SK-N-SH (cell line): ENCODE measurements around the gene HAT1. TPM values are rescaled to one million over a fixed set of nuclear protein-coding genes. Genes with fewer than 3 reads are reported as not detected.

Source experiments
- CTCF ChIA-PET: fragments of 300-600, 350-600 bp; formaldehyde crosslinking; extraction: SDS; loops from one replicate; lab custom pipeline; 2021; lab: Yijun Ruan, JAX
- POLR2A ChIA-PET: fragments of 350-600 bp; sonication (Branson Sonifier 250); formaldehyde crosslinking; extraction: SDS; loops from one replicate; lab custom pipeline; 2020; ENCODE audit warnings: antibody characterized with exemption, inconsistent platforms; lab: Yijun Ruan, JAX
- DNase-seq: peaks from one replicate; pipeline ENCODE4 v3.0.0; 2012
- H2AFZ ChIP-seq: fragments of 200-600 bp; sonication (generic); 2 replicates; pipeline ENCODE4 v1.8.1; 2016; ENCODE audit warnings: antibody characterized with exemption, mild to moderate bottlenecking, low read depth
- H3F3A ChIP-seq: fragments of 200-600 bp; sonication (generic); replicated peaks from 2 replicates; pipeline ENCODE3; 2016; ENCODE audit warnings: antibody characterized with exemption, mild to moderate bottlenecking; ENCODE audit not compliant: insufficient read depth
- H3K27ac ChIP-seq, 2 experiments: fragments of 200-500 bp in 1 of 2; fragments of 200-600 bp in 1 of 2; sonication (Bioruptor generic) in 1 of 2; sonication (generic), shearing (Covaris generic) in 1 of 2; 2 replicates each; pipeline versions ENCODE4 v1.5.1 to v1.6.1; 2014 to 2016; ENCODE audit warnings: low read depth in 2 of 2, inconsistent platforms in 1 of 2, low read length in 1 of 2, mild to moderate bottlenecking in 1 of 2, mixed read lengths in 1 of 2
- H3K27me3 ChIP-seq: fragments of 200-600 bp; sonication (generic), shearing (Covaris generic); 2 replicates; pipeline ENCODE4 v1.6.1; 2016; ENCODE audit warnings: mixed run types; ENCODE audit not compliant: insufficient read depth
- H3K36me3 ChIP-seq, 2 experiments: fragments of 200-500 bp in 1 of 2; fragments of 200-600 bp in 1 of 2; sonication (Bioruptor generic) in 1 of 2; sonication (generic) in 1 of 2; replicated peaks in 1 of 2; 2 replicates each; pipeline versions ENCODE3 to v1.5.1; 2014 to 2016; ENCODE audit warnings: low read length in 1 of 2, mild to moderate bottlenecking in 1 of 2; ENCODE audit not compliant: insufficient read depth in 2 of 2, control insufficient read depth in 1 of 2
- H3K4me1 ChIP-seq, 2 experiments: fragments of 200-500 bp in 1 of 2; fragments of 200-600 bp in 1 of 2; sonication (Bioruptor generic) in 1 of 2; sonication (generic), shearing (Covaris generic) in 1 of 2; 2 replicates each; pipeline versions ENCODE4 v1.5.1 to v1.6.1; 2014 to 2016; ENCODE audit warnings: low read depth in 1 of 2, low read length in 1 of 2, mixed run types in 1 of 2; ENCODE audit not compliant: insufficient read depth in 2 of 2, control insufficient read depth in 1 of 2
- H3K4me2 ChIP-seq: fragments of 200-600 bp; sonication (generic), shearing (Covaris generic); 2 replicates; pipeline ENCODE4 v1.6.1; 2017; ENCODE audit warnings: mixed run types
- H3K4me3 ChIP-seq, 2 experiments: fragments of 200-500 bp in 1 of 2; fragments of 200-600 bp in 1 of 2; sonication (Bioruptor generic) in 1 of 2; sonication (generic), shearing (Covaris generic) in 1 of 2; 2 replicates each; pipeline versions ENCODE4 v1.5.1 to v1.8.1; 2014 to 2016; ENCODE audit warnings: low read depth in 2 of 2, inconsistent platforms in 1 of 2, low read length in 1 of 2, mild to moderate bottlenecking in 1 of 2, mixed read lengths in 1 of 2, moderate library complexity in 1 of 2
- H3K79me2 ChIP-seq: fragments of 200-600 bp; sonication (generic); 2 replicates; pipeline ENCODE4 v1.8.1; 2017; ENCODE audit warnings: mild to moderate bottlenecking; ENCODE audit not compliant: insufficient read depth
- H3K9ac ChIP-seq: fragments of 200-600 bp; sonication (generic); 2 replicates; pipeline ENCODE4 v1.6.1; 2017; ENCODE audit warnings: mixed run types
- H3K9me2 ChIP-seq: fragments of 200-600 bp; sonication (generic); 2 replicates; pipeline ENCODE4 v1.6.1; 2017; ENCODE audit warnings: mixed run types
- H3K9me3 ChIP-seq: fragments of 200-600 bp; sonication (generic); 2 replicates; pipeline ENCODE4 v1.6.1; 2017; ENCODE audit warnings: mixed run types, mild to moderate bottlenecking, moderate library complexity
- H4K20me1 ChIP-seq: fragments of 200-600 bp; sonication (generic); 2 replicates; pipeline ENCODE4 v1.6.1; 2017; ENCODE audit warnings: mild to moderate bottlenecking, mixed run types; ENCODE audit not compliant: insufficient read depth
- CHD2 ChIP-seq: fragments of 150-350 bp; IDR thresholded peaks from 2 replicates; pipeline ENCODE4 v1.6.1; 2018; ENCODE audit warnings: low read length; ENCODE audit not compliant: partially characterized antibody
- CTCF ChIP-seq: fragments of 200-600 bp; sonication (generic); IDR thresholded peaks from 2 replicates; pipeline ENCODE4 v1.6.1; 2017; ENCODE audit warnings: antibody characterized with exemption, mild to moderate bottlenecking, moderate library complexity
- EP300 ChIP-seq, 2 experiments: IDR thresholded peaks; 2 replicates each; pipeline versions ENCODE4 v1.4.0 to v1.6.1; 2012; ENCODE audit warnings: borderline replicate concordance in 1 of 2, low read depth in 1 of 2, low read length in 1 of 2
- FOXM1 ChIP-seq: IDR thresholded peaks from 2 replicates; pipeline ENCODE4 v1.4.0; 2012; ENCODE audit warnings: low read depth, mild to moderate bottlenecking
- GABPA ChIP-seq: IDR thresholded peaks from 2 replicates; pipeline ENCODE4 v1.4.0; 2012; ENCODE audit warnings: low read depth, mild to moderate bottlenecking
- MAX ChIP-seq: IDR thresholded peaks from 2 replicates; pipeline ENCODE4 v1.4.0; 2012; ENCODE audit warnings: low read depth
- NRF1 ChIP-seq: IDR thresholded peaks from 2 replicates; pipeline ENCODE4 v1.6.1; 2012; ENCODE audit warnings: low read depth, mild to moderate bottlenecking, low read length
- PBX3 ChIP-seq: IDR thresholded peaks from 2 replicates; pipeline ENCODE4; 2012
- POLR2AphosphoS5 ChIP-seq: IDR thresholded peaks from 2 replicates; pipeline ENCODE4 v1.6.1; 2012; ENCODE audit warnings: low read depth, low read length
- RAD21 ChIP-seq: IDR thresholded peaks from 2 replicates; pipeline ENCODE4 v1.6.1; 2012; ENCODE audit warnings: mild to moderate bottlenecking, low read length
- RCOR1 ChIP-seq: fragments of 150-350 bp; IDR thresholded peaks from 2 replicates; pipeline ENCODE4 v1.6.1; 2017; ENCODE audit warnings: antibody characterized with exemption, low read length
- SIN3A ChIP-seq: IDR thresholded peaks from 2 replicates; pipeline ENCODE4 v1.6.1; 2012; ENCODE audit warnings: low read depth, mild to moderate bottlenecking, low read length, moderate library complexity, borderline replicate concordance
- SMC3 ChIP-seq: IDR thresholded peaks from 2 replicates; pipeline ENCODE4 v1.6.1; 2012; ENCODE audit warnings: low read depth, low read length, improper control_type of control experiment
- TAF1 ChIP-seq: IDR thresholded peaks from 2 replicates; pipeline ENCODE4 v1.6.1; 2012; ENCODE audit warnings: low read depth, mild to moderate bottlenecking, low read length, moderate library complexity, borderline replicate concordance
- TCF12 ChIP-seq: IDR thresholded peaks from 2 replicates; pipeline ENCODE4 v1.4.0; 2012
- USF1 ChIP-seq: IDR thresholded peaks from 2 replicates; pipeline ENCODE4 v1.4.0; 2012; ENCODE audit warnings: low read depth, borderline replicate concordance
- USF2 ChIP-seq: fragments of 150-350 bp; IDR thresholded peaks from 2 replicates; pipeline ENCODE4 v1.6.1; 2017; ENCODE audit warnings: antibody characterized with exemption, low read length, low read depth, borderline replicate concordance
- YY1 ChIP-seq: IDR thresholded peaks from 2 replicates; pipeline ENCODE4 v1.4.0; 2012; ENCODE audit warnings: low read depth, mild to moderate bottlenecking
- WGBS: methylation state at CpG from one replicate; pipeline ENCODE4 v1.1.6; 2017; ENCODE audit warnings: low lambda C conversion rate; 5-methylcytosine and 5-hydroxymethylcytosine counted together
- polyA plus RNA-seq, 3 experiments: library from polyadenylated mRNA; depleted of rRNA; stranded (reverse); fragments of >200 nt; gene quantifications; 2 replicates each; pipeline ENCODE4 v1.2.3, GENCODE V29; 2012

The HAT1 gene
- polyA plus RNA-seq, 1 of the 3 experiments (the other 2 are of a cell fraction): 18.6 TPM

- WGBS: 72% methylated on average over 1 of the region's 1 CpG
Observed at GRCh38 chr2:171910494-171910893, 11.8 kb upstream of the HAT1 start.

GRCh38 chr2:171913517-171913916 is 8.7 kb upstream of the HAT1 start:
- CTCF ChIA-PET: interaction anchor here (1.0 kb wide), 1 partner anchor 20 kb away, joined by 3 read pairs; no protein-coding TSS in a partner anchor
- Histone ChIP-seq H3K4me1 (no peaks in the 10 kb centered on the region), H3K79me2 (no peaks in the 10 kb centered on the region), H4K20me1 (no peaks in the 10 kb centered on the region), H3K4me3 (no peak overlapping the region), H3K4me2 (no peak overlapping the region), H3K36me3 (no peaks in the 10 kb centered on the region), H2AFZ (peak overlapping the region; percentile 1; the same call in 1 of the 2 replicates), H3K9me3 (no peaks in the 10 kb centered on the region), H3K27me3 (no peaks in the 10 kb centered on the region), H3K9me2 (no peaks in the 10 kb centered on the region), H3K27ac (no peak overlapping the region), H3F3A (no peaks in the 10 kb centered on the region), H3K9ac (no peak overlapping the region)
- no peak for DNase-seq
- POLR2A ChIA-PET: interaction anchor here (1.0 to 1.7 kb wide), 2 partner anchors 10 to 19 kb away, joined by 3 to 6 read pairs; no protein-coding TSS in a partner anchor
- 72% methylated on average over 3 of the region's 3 CpGs for WGBS
- TF ChIP-seq SIN3A (no peak), FOXM1 (no peak), NRF1 (no peak), USF2 (no peak), SMC3 (no peak), USF1 (no peak), PBX3 (no peak), RCOR1 (no peak), RAD21 (no peak), POLR2AphosphoS5 (no peak), EP300 (IDR thresholded peaks at IDR 0.05; ENCODE audit: borderline replicate concordance in 1 of 2, low read depth in 1 of 2, low read length in 1 of 2) (no peak), TAF1 (no peak), MAX (no peak), GABPA (no peak), TCF12 (no peak), YY1 (no peak), CTCF (no peak)

More at GRCh38 chr2:171910494-171910893, 11.8 kb upstream of the HAT1 start:
- Histone ChIP-seq H3K9ac (no peak overlapping the region), H4K20me1 (no peaks in the 10 kb centered on the region), H3K79me2 (no peaks in the 10 kb centered on the region), H3K4me1 (no peaks in the 10 kb centered on the region), H3K27ac (no peak overlapping the region), H3F3A (no peaks in the 10 kb centered on the region), H3K9me2 (no peaks in the 10 kb centered on the region), H3K4me2 (no peak overlapping the region), H3K36me3 (no peaks in the 10 kb centered on the region), H3K4me3 (no peak overlapping the region), H2AFZ (no peak overlapping the region), H3K27me3 (no peaks in the 10 kb centered on the region), H3K9me3 (no peaks in the 10 kb centered on the region)
- no peak for TF ChIP-seq SIN3A
- no peak for TF ChIP-seq MAX
- TF ChIP-seq EP300 (IDR thresholded peaks at IDR 0.05; ENCODE audit: borderline replicate concordance in 1 of 2, low read depth in 1 of 2, low read length in 1 of 2): no peak
- no peak for TF ChIP-seq USF1
- no peak for TF ChIP-seq POLR2AphosphoS5
- no peak for TF ChIP-seq CHD2
- POLR2A ChIA-PET: no interaction called here
- CTCF ChIA-PET: no interaction called here
- DNase-seq: no peak
